Activated T-cell treated with anti-CD3 and anti-CD28 coated beads for 4 hours (primary cell): Measurements from ENCODE around the gene NBPF9.
"Not testable (repeated sequence)": the region's sequence is repeated elsewhere in the genome, so short reads cannot be mapped to it uniquely, and the experiment has no call there.

Experiments used
- DNase-seq: peaks from one replicate; pipeline ENCODE4 v3.0.0-alpha.2; 2020

Gene NBPF9

DNA sequence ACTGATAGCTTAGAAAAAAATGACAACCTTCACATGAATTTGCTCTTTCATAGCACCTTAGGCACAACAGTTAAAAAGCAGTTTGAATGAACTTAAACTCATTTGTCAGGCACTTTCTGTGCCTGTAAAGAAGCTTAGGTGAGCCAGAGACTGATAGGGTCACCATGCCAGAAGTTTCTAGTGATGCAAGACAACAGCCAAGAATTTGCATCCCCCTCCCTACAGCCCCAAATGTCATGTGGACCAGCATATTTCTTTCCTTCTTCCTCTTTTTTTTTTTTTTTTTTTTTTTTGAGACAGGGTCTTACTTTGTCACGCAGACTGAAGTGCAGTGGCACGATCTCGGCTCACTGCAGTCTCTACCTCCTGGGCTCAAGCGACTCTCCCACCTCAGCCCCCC lies 89.8 kb downstream of the NBPF9 start:
- DNase-seq, result not testable (repeated sequence)

DNA sequence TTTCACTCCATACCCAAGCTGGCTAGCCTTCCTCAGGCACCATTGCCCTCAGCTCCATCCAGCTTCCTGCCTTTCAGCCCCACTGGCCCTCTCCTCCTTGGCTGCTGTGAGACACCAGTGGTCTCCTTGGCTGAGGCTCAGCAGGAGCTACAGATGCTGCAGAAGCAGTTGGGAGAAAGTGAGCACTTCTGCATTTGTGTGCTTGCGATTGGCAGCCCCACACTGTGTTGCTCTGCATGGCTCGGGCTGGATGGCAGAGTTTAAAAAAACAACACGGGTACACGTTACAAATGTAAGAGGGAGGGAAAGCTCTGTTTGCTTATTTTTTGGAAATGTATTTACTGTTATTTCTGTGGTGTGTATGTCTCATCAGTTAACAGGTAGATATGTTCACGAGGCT lies 90.8 kb downstream of the NBPF9 start:
- DNase-seq, result not testable (repeated sequence)

DNA sequence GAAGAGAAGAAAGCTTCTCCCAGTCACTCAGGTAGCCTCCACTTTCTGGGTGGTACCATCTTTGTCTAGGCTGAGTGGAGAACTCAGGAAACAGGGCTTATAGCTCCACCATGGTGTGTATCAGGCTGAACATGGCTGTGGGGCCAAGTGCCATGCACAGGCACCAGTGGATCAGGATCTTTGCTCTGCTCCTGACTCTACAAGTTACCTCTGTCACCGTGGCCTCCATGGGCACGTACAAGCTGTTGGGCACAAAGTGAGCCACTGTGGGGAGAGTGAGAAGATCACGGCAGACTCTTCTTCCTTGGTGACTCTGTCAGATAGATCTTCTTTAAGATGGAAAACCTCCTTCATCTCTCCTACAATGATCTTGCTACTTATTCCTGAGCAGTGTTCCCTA lies 93.6 kb downstream of the NBPF9 start:
- DNase-seq, result not testable (repeated sequence)

DNA sequence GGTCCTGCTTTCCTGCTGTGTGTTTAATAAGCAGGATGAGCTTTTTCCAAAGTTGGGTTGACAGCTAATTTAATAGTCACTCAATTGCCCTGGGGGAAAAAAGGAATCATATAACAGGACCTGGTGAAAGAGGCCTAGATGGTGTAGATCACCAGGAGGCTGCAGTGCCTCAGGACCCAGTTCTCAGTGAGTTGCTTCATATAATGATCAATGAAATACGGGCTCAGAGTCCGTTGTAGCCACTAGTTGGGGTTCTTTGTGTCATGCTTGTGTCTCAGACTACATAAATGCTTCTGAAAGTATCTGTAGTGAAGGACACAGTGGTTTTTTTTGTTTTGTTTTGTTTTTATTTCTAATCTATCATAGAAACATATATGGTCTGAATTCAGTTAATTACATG lies 94.6 kb downstream of the NBPF9 start:
- not testable (repeated sequence) for DNase-seq

DNA sequence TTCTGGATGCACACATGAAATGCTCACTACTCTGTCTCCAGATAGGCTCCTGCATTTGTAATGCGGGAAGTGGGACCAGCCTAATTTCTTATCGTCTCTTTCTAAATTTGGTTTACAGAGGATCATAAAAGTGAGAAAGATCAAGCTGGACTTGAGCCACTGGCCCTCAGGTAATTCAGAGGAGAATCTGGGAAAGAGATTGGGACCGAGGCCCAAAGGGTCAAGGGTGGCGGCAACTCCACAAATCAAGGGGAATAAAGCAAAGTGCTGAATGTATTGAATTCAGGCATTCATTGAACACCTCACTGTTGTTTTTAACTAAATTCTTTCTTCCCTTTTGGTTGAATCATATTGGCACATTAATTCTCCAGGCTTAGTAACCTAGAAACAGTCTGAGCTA lies 95.0 kb downstream of the NBPF9 start:
- DNase-seq, result not testable (repeated sequence)
